Measurements from ENCODE around the gene UPF1. TPM values are rescaled to one million over a fixed set of nuclear protein-coding genes. Genes with fewer than 3 reads are reported as not detected.

UPF1 gene
- total and polyA plus RNA-seq, 8 donors = 26.3 to 54.4 (median 37.5) TPM

DNA sequence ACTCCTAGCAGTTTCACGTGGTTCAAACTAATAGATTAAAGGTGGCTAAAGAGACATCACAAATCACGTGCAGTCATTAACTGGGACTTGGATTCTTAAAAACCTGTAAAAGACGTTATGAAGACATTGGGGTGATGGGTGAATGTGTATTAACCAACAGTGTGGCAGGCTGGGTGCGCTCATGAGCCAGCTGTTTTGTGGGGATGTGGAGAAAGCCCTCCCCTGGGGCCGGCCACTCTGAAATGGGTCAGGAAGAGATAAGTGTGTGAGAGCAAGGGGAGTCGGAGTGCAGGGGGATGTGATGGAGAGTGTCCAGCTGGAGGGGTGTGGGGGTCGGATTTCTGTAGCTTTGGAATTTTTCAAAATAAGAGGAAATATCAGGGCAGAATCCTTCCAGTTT is 10.4 kb downstream of the UPF1 start:
- intact Hi-C loops (cut with DNase I) = loop anchor here in 1 of 3 donors (10.0 kb wide), 1 partner anchor 397 kb away; no protein-coding TSS in a partner anchor
- H3K36me3 ChIP-seq = no peaks in the 10 kb centered on the region
- H3K4me3 ChIP-seq = no peak overlapping the region
- peaks cover 27 to 40% (median 32%) of the 10 kb centered on the region in 3 donors for H3K4me1 ChIP-seq
- peak in 1 of 6 donors; percentile 22 for DNase-seq
- TF ChIP-seq, protein P1, sequence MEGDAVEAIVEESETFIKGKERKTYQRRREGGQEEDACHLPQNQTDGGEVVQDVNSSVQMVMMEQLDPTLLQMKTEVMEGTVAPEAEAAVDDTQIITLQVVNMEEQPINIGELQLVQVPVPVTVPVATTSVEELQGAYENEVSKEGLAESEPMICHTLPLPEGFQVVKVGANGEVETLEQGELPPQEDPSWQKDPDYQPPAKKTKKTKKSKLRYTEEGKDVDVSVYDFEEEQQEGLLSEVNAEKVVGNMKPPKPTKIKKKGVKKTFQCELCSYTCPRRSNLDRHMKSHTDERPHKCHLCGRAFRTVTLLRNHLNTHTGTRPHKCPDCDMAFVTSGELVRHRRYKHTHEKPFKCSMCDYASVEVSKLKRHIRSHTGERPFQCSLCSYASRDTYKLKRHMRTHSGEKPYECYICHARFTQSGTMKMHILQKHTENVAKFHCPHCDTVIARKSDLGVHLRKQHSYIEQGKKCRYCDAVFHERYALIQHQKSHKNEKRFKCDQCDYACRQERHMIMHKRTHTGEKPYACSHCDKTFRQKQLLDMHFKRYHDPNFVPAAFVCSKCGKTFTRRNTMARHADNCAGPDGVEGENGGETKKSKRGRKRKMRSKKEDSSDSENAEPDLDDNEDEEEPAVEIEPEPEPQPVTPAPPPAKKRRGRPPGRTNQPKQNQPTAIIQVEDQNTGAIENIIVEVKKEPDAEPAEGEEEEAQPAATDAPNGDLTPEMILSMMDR (IDR thresholded peaks at IDR 0.05) = no peak
- H3K27ac ChIP-seq = no peak overlapping the region
- H3K9me3 ChIP-seq = no peaks in the 10 kb centered on the region
- WGBS, 2 donors = 51 to 52% methylated on average over 7 of the region's 7 CpGs
- no peaks in the 10 kb centered on the region for H3K27me3 ChIP-seq
- no peak for FAIRE-seq
- no peak for ATAC-seq

- WGBS, 2 donors = 68 to 76% methylated on average over 7 of the region's 7 CpGs
- no peak for DNase-seq
- Histone ChIP-seq H3K27me3 (no peaks in the 10 kb centered on the region), H3K4me1 (peaks cover 27 to 36% (median 30%) of the 10 kb centered on the region in 3 donors), H3K27ac (no peak overlapping the region), H3K9me3 (no peaks in the 10 kb centered on the region), H3K4me3 (no peak overlapping the region), H3K36me3 (no peaks in the 10 kb centered on the region)
- intact Hi-C loops (cut with DNase I) = loop anchor here in 1 of 3 donors (10.0 kb wide), 1 partner anchor 399 kb away; no protein-coding TSS in a partner anchor
- no peak for FAIRE-seq
- TF ChIP-seq, protein P1 (IDR thresholded peaks at IDR 0.05) = no peak
- no peak for ATAC-seq
Observed at GRCh38 chr19:18843960-18844359, 12.2 kb downstream of the UPF1 start.

DNA sequence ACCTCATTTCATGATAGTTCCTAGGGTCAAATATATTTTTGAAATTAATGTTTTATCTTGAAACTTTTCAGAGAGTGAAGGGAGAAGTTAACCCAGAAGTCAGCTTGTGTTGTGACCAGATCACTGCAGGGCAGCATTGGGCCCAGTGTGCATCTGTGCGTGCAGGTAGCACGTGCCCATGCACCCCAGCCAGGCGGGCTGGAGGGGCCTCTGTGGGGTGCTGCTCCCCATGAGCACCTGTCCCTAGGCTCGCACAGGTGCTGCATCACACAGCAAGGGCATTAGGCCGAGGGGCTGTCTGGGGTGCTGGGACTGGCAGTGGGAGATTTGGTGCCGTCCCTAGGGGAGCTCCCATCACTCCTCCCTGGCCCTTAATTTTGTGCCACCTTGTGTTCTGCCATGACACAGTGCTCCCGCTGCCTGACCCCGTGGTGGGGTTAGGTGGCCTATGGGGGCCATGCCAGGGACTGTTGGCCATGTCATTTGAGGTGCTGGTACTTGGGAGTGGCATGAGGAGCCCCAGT is 13.1 kb downstream of the UPF1 start:
- FAIRE-seq = no peak
- intact Hi-C loops (cut with DNase I) = loop anchor here in 1 of 3 donors (5.0 to 10.0 kb wide), 2 partner anchors 248 to 400 kb away; no protein-coding TSS in a partner anchor
- Histone ChIP-seq H3K36me3 (no peaks in the 10 kb centered on the region), H3K4me3 (no peak overlapping the region), H3K9me3 (no peaks in the 10 kb centered on the region), H3K27ac (no peak overlapping the region), H3K27me3 (no peaks in the 10 kb centered on the region), H3K4me1 (peaks cover 18 to 32% (median 23%) of the 10 kb centered on the region in 3 donors)
- TF ChIP-seq, protein P1 (IDR thresholded peaks at IDR 0.05) = no peak
- no peak for ATAC-seq
- WGBS, 2 donors = 85 to 90% methylated on average over 8 of the region's 8 CpGs
- DNase-seq = peak in 1 of 6 donors; percentile 55

- DNase-seq = peak in 1 of 6 donors; percentile 62
- Histone ChIP-seq H3K4me3 (no peak overlapping the region), H3K27ac (no peak overlapping the region), H3K4me1 (peaks cover 7 to 22% (median 12%) of the 10 kb centered on the region in 3 donors), H3K27me3 (no peaks in the 10 kb centered on the region), H3K9me3 (no peaks in the 10 kb centered on the region), H3K36me3 (peaks cover 0 to 8% (median 5%) of the 10 kb centered on the region in 3 donors)
- TF ChIP-seq, protein P1 (IDR thresholded peaks at IDR 0.05) = no peak
- intact Hi-C loops (cut with DNase I) = loop anchor here in 1 of 3 donors (5.0 to 10.0 kb wide), 2 partner anchors 249 to 401 kb away; no protein-coding TSS in a partner anchor
- WGBS, 2 donors = 74 to 80% methylated on average over 12 of the region's 12 CpGs
- no peak for FAIRE-seq
- no peak for ATAC-seq
Observed at GRCh38 chr19:18845961-18846360, 14.2 kb downstream of the UPF1 start.

Measured in pancreas (tissue), 10 donors.